Psoas muscle (tissue), 8 donors: ENCODE measurements around the gene ZNF853. TPM values are rescaled to one million over a fixed set of nuclear protein-coding genes. Genes with fewer than 3 reads are reported as not detected.
"Not testable (repeated sequence)": the region's sequence is repeated elsewhere in the genome, so short reads cannot be mapped to it uniquely, and the experiment has no call there.

Experiments used
- ATAC-seq, 4 donors: fragments of 200-7000 bp; cut with Tn5 transposase; one replicate each; pipeline ENCODE4 v1.9.1; 2020; ENCODE audit warnings: moderate library complexity in 3 of 4, mild to moderate bottlenecking in 2 of 4
- DNase-seq, 2 donors: peaks; one replicate each; pipeline ENCODE4 v3.0.0-alpha.2; 2020
- H3K27ac ChIP-seq: fragments of 200-600 bp; one replicate; pipeline ENCODE4 v1.8.0; 2022
- H3K27me3 ChIP-seq, 3 donors: fragments of 200-600 bp in 1 of 3; one replicate each; pipeline versions ENCODE4 v1.6.1 to v1.8.0; 2013 to 2022; ENCODE audit warnings: low read length in 2 of 3, mild to moderate bottlenecking in 2 of 3, moderate library complexity in 1 of 3; ENCODE audit not compliant: insufficient read depth in 3 of 3
- H3K36me3 ChIP-seq, 2 donors: fragments of 200-600 bp in 1 of 2; one replicate each; pipeline versions ENCODE4 v1.6.1 to v1.8.0; 2013 to 2022; ENCODE audit warnings: low read depth in 1 of 2, mild to moderate bottlenecking in 1 of 2, moderate library complexity in 1 of 2; ENCODE audit not compliant: insufficient read depth in 1 of 2
- H3K4me1 ChIP-seq: fragments of 200-600 bp; one replicate; pipeline ENCODE4 v1.8.0; 2022
- H3K4me3 ChIP-seq: fragments of 200-600 bp; one replicate; pipeline ENCODE4 v1.8.0; 2022; ENCODE audit warnings: mild to moderate bottlenecking
- H3K9me3 ChIP-seq: fragments of 200-600 bp; one replicate; pipeline ENCODE4 v1.8.0; 2022
- WGBS, 3 donors: extraction: QIAGEN DNeasy Blood & Tissue Kit; methylation state at CpG; one replicate each; pipeline versions ENCODE4 v1.1.6 to v1.1.7; 2013; 5-methylcytosine and 5-hydroxymethylcytosine counted together
- intact Hi-C, 2 donors: fragments of 100-400 bp; cut with DNase I; formaldehyde crosslinking; loops; one replicate each; pipeline versions ENCODE4 v1.11.0 to v1.14.2; 2022
- polyA plus RNA-seq, 3 donors: library from polyadenylated mRNA; stranded (reverse); fragments of 200-250 nt; gene quantifications; one replicate each; pipeline ENCODE4 v1.2.3, GENCODE V29; 2013
- total RNA-seq, 4 donors: library from RNA; stranded (reverse); fragmentation: NEBNext Ultra II Directional in 2 of 4; extraction: Animal tissue kit (Norgen Biotek cat#: 25700) in 2 of 4; gene quantifications; one replicate each; pipeline versions ENCODE4 v1.2.1 to v1.2.4, GENCODE V29; 2021 to 2023
- TF ChIP-seq, protein P1 (sequence below): fragments of 200-600 bp; IDR thresholded peaks from one replicate; pipeline ENCODE4 v1.8.0; 2022; ENCODE audit warnings: antibody characterized with exemption
- donor health status: healthy with polysubstance abuse.
- donor health status: DM: no; HTN: no; CAD: no; lungs with moderate emphysema.
- donor health status: Bipolar disorder and iron deficiency.
- donor health status: healthy.
- donor health status: DM: yes; HTN: yes; CAD: no.
- donor health status: DM: no; HTN: no; CAD: no.
- donor health status: DM: no; HTN: no; CAD: no.
- donor health status: DM: yes; HTN: yes; CAD: no.

Gene ZNF853
- total and polyA plus RNA-seq, 7 donors, result 4.4 to 10.5 (median 7.8) TPM

DNA sequence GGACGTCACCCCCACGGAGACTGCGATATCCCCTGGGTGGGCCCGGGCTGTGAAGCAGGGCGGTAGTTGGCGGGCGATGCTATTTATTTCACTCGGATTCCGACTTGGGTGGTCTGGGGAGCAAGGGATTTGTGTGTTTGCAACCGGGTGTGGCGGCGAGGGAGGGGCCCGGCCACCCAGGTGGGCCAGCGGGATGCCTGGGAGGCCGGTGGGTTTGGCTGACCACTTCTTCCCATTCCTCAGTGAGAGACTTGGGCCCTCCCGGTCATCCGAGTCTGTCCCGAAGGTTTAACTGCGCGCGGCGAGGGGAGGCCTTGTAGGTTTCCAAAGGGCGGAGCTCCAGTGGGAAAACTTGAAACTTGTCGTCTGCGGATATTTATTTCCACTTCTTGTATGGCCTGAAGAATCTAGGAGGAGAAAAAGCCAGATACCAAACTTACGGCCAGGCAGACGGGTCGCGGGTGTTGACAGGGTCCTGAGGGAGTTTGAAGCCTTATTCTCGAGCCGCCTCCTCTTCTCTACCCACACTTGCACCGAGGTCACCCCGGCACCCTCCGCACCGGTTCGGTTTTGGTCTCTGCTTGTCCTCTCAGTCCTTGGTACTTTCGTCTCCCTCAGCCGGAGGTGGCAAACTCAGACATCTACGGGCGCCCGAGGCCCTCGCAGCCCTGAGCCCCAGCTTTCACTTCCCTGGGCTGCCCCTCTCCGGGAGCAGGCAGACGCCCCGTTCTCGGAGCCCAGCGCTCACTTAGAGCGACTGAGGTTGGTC is 39.6 kb downstream of the ZNF853 start:
- H3K27ac ChIP-seq, result no peak overlapping the region
- DNase-seq (no peak), ATAC-seq (no peak)
- H3K9me3 ChIP-seq, result no peaks in the 10 kb centered on the region
- TF ChIP-seq, protein P1, sequence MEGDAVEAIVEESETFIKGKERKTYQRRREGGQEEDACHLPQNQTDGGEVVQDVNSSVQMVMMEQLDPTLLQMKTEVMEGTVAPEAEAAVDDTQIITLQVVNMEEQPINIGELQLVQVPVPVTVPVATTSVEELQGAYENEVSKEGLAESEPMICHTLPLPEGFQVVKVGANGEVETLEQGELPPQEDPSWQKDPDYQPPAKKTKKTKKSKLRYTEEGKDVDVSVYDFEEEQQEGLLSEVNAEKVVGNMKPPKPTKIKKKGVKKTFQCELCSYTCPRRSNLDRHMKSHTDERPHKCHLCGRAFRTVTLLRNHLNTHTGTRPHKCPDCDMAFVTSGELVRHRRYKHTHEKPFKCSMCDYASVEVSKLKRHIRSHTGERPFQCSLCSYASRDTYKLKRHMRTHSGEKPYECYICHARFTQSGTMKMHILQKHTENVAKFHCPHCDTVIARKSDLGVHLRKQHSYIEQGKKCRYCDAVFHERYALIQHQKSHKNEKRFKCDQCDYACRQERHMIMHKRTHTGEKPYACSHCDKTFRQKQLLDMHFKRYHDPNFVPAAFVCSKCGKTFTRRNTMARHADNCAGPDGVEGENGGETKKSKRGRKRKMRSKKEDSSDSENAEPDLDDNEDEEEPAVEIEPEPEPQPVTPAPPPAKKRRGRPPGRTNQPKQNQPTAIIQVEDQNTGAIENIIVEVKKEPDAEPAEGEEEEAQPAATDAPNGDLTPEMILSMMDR, result no peak
- intact Hi-C loops, result no loop called here
- no peaks in the 10 kb centered on the region for H3K4me1 ChIP-seq
- WGBS, 3 donors, result 92 to 94% (median 92%) methylated on average over 48 of the region's 48 CpGs
- H3K4me3 ChIP-seq, result no peak overlapping the region
- peaks cover 12 to 48% of the 10 kb centered on the region in 2 donors for H3K36me3 ChIP-seq
- peaks cover 0 to 4% (median 0%) of the 10 kb centered on the region in 3 donors for H3K27me3 ChIP-seq

DNA sequence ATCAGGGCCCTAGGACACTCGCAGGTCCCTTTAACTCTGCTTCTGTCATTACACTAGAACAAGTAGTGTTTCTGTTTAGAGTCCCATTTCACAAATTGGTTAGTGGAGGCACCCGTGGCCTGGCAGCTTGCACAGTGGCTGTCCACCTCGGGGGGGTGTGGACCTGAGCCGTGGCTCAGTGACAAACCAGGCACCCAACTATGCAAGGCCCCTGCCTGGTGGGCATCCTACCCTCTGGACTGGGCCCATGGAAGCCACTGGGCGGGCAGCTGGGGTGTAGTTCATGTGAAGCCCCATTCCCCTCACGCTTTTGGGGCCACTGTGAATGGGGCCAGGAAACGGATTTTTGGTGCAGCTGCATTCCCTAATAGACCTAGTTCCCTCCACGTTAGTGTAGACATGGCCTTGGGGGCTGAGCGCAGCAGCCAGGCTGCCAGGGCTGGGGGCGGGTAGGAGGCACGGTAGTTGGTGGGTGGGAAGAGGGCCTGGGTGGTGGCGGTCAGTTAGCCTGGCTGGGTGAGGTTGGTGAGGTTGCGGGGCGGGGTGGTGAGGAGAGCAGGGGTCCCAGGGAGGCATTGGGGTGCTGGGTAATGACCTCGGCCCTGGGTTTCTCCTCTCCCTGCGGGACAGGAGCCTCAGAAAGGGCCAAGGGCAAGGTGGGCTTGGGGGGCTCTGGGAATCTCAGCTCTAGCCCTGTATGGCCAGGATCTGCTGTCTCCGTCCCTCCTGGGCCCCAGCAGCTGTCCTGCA is 40.4 kb downstream of the ZNF853 start:
- no peaks in the 10 kb centered on the region for H3K9me3 ChIP-seq
- H3K4me1 ChIP-seq, result no peaks in the 10 kb centered on the region
- intact Hi-C loops, result no loop called here
- no peak for DNase-seq
- TF ChIP-seq, protein P1, result no peak
- no peak overlapping the region for H3K4me3 ChIP-seq
- ATAC-seq, result no peak
- peaks cover 12 to 43% of the 10 kb centered on the region in 2 donors for H3K36me3 ChIP-seq
- WGBS, 3 donors, result 87 to 90% (median 89%) methylated on average over 16 to 17 of the region's 17 CpGs
- H3K27ac ChIP-seq, result no peak overlapping the region
- H3K27me3 ChIP-seq, result peaks cover 0 to 4% (median 0%) of the 10 kb centered on the region in 3 donors

DNA sequence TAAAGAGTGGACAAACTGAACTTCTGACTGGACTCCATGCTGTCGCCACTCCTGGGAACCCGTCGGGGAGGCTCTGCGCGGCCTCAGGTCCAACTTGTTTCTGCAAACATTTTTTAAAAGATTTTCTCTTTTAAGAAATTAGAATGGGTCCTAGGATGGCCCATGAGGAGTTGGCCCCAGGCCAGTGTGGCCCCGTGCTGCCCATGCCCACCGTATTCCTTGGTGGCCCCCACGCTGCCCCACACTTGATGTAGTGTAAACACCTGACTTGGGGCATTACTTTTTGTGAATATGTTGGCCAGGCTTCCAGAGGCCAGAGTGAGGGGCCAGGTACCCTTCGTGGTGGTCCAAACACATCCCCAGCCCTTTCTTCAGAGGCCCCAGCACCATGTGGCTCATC is 41.0 kb downstream of the ZNF853 start:
- Histone ChIP-seq H3K27me3 (peaks cover 0 to 4% (median 3%) of the 10 kb centered on the region in 3 donors), H3K4me3 (no peak overlapping the region), H3K36me3 (peaks cover 12 to 37% of the 10 kb centered on the region in 2 donors), H3K4me1 (no peaks in the 10 kb centered on the region), H3K27ac (no peak overlapping the region), H3K9me3 (no peaks in the 10 kb centered on the region)
- no peak for DNase-seq
- TF ChIP-seq, protein P1, result no peak
- intact Hi-C loops, result no loop called here
- 81 to 85% (median 83%) methylated on average over 9 of the region's 9 CpGs for WGBS, 3 donors
- ATAC-seq, result no peak

DNA sequence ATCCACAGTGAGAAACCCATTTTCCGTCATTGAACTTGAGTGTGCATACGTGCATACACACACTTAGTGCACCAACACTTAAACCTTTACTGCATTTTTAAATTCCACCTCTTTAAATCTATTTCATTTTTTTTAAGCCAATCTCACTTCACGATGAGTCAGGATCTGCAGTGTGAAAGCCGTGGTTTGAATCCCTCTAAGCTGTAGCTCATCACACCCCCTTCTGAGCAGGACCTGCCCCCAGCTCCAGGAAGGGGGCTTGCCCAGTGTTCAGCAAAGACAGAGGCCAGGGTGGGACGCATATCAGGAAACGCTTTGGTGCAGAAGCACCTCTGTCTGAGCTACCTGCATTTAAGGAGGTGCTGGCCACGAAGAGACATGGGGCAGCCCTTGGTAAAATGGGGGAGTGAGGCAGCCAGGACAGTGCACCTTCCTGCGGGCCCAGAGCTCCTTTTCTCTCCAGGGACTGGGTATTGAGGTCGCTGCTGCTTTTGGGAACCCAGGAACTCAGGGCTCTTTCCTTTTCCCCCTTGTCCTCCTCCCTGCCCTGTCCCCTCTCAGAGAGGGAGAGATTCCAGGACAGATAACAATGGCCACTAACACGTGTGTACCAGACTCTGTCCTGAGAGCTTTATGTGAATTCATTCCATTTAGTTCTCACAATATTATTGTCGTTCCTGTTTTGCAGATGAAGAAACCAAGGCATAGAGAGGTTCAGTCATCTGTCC is 43.4 kb downstream of the ZNF853 start:
- Histone ChIP-seq H3K9me3 (no peaks in the 10 kb centered on the region), H3K4me3 (no peak overlapping the region), H3K27ac (no peak overlapping the region), H3K27me3 (peaks cover 0 to 8% (median 5%) of the 10 kb centered on the region in 3 donors), H3K36me3 (peaks cover 4 to 17% of the 10 kb centered on the region in 2 donors), H3K4me1 (no peaks in the 10 kb centered on the region)
- 15 to 19% (median 16%) methylated on average over 11 of the region's 11 CpGs for WGBS, 3 donors
- no peak for ATAC-seq
- DNase-seq, result no peak
- TF ChIP-seq, protein P1, result no peak
- intact Hi-C loops, result no loop called here

DNA sequence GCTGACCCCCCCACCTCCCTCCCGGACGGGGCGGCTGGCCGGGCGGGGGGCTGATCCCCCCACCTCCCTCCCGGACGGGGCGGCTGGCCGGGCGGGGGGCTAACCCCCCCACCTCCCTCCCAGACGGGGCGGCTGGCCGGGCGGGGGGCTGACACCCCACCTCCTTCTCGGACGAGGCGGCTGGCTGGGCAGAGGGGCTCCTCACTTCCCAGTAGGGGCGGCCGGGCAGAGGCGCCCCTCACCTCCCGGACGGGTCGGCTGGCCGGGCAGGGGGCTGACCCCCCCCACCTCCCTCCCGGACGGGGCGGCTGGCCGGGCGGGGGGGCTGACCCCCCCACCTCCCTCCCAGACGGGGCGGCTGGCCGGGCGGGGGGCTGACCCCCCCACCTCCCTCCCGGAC is 55.4 kb downstream of the ZNF853 start:
- H3K9me3 ChIP-seq, result peaks cover 54% of the 10 kb centered on the region
- DNase-seq, ATAC-seq, H3K4me1 ChIP-seq, H3K27me3 ChIP-seq, H3K36me3 ChIP-seq, H3K27ac ChIP-seq, H3K4me3 ChIP-seq, intact Hi-C loops: not testable (repeated sequence)
- 91% methylated on average over 21 of the region's 34 CpGs; no CpG with 5 or more reads in 2 of the 3 donors for WGBS, 3 donors
